Neutrophil (primary cell): Measurements from ENCODE around the gene MPO.

Experiments
- H3K27ac ChIP-seq: fragments of 200-600 bp; sonication (generic); 2 replicates; pipeline ENCODE4 v1.5.1; 2016; ENCODE audit warnings: mild to moderate bottlenecking, moderate library complexity
- H3K27me3 ChIP-seq: fragments of 200-600 bp; sonication (generic); 2 replicates; pipeline ENCODE4 v1.6.0; 2016; ENCODE audit warnings: mild to moderate bottlenecking
- H3K36me3 ChIP-seq: fragments of 200-600 bp; sonication (generic); 2 replicates; pipeline ENCODE4 v1.5.1; 2017
- H3K4me1 ChIP-seq, 2 experiments: fragments of 200-600 bp in 1 of 2; sonication (generic) in 1 of 2; 1 replicate in 1 of 2; 2 replicates in 1 of 2; pipeline versions ENCODE4 v1.5.1 to v1.6.1; 2013 to 2016; ENCODE audit warnings: low read depth in 1 of 2, low read length in 1 of 2, mild to moderate bottlenecking in 1 of 2, moderate library complexity in 1 of 2; ENCODE audit not compliant: control insufficient read depth in 1 of 2, insufficient read depth in 1 of 2
- H3K4me3 ChIP-seq, 2 experiments: fragments of 200-600 bp in 1 of 2; sonication (generic) in 1 of 2; 1 replicate in 1 of 2; 2 replicates in 1 of 2; pipeline ENCODE4 v1.5.1; 2013 to 2016; ENCODE audit warnings: low read depth in 1 of 2, low read length in 1 of 2, mild to moderate bottlenecking in 1 of 2, moderate library complexity in 1 of 2
- H3K9me3 ChIP-seq: fragments of 200-600 bp; sonication (generic); 2 replicates; pipeline ENCODE4 v1.5.1; 2016
- TF ChIP-seq, protein P1 (sequence below): fragments of 200-600 bp; sonication (generic); IDR thresholded peaks from 2 replicates; pipeline ENCODE4 v1.5.1; 2016; ENCODE audit warnings: antibody characterized with exemption

The MPO gene

DNA sequence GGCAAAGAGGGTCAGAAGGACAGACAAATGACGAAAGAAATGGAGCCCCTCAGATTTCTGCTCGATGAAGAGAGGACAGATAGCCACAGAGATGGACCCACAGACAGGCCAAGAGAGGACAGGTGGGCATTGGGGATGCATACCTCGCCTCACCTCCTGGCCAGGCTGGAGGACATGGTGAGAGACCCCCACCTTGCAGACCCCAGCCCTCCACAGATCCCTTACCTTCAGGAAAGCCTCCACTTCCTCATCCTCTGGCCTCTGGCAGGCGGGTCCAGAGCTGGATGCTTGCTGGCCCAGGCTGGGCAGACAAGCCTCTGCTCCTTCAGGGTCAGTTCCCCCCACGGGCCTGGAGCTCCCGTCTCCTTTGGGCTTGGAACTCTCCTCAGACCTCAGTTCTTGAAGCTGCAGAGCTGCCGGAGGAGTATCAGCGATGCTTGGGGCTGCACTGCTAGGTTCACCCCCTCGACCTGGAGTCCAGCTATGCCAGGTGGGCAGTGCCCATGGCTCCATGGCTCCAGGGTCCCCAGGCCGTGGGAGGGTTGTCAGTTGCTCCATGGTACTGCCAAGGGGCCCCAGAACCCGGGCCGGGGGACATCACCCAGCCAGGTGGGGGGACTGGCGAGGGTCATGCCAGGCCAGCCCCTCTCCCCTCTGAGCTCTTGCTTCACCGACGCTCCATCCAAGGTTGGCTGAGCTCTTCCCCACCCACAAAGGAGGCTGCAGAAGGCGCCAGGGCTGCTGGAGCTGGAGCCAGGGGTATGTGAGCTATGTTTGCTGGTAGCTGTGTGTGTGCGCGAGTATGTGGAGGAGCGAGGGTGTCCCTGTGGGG, 46.8 kb upstream of the MPO start:
- H3K27ac ChIP-seq, result peak overlapping the region; percentile 100
- H3K27me3 ChIP-seq, result peaks cover 31% of the 10 kb centered on the region
- TF ChIP-seq, protein P1, sequence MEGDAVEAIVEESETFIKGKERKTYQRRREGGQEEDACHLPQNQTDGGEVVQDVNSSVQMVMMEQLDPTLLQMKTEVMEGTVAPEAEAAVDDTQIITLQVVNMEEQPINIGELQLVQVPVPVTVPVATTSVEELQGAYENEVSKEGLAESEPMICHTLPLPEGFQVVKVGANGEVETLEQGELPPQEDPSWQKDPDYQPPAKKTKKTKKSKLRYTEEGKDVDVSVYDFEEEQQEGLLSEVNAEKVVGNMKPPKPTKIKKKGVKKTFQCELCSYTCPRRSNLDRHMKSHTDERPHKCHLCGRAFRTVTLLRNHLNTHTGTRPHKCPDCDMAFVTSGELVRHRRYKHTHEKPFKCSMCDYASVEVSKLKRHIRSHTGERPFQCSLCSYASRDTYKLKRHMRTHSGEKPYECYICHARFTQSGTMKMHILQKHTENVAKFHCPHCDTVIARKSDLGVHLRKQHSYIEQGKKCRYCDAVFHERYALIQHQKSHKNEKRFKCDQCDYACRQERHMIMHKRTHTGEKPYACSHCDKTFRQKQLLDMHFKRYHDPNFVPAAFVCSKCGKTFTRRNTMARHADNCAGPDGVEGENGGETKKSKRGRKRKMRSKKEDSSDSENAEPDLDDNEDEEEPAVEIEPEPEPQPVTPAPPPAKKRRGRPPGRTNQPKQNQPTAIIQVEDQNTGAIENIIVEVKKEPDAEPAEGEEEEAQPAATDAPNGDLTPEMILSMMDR, result no peak

GRCh38 chr17:58326609-58327362, 46.1 kb upstream of the MPO start:
- H3K9me3 ChIP-seq, result no peaks in the 10 kb centered on the region
- peaks cover 20% of the 10 kb centered on the region for H3K36me3 ChIP-seq
- peak overlapping the region; percentile 100 for H3K27ac ChIP-seq
- TF ChIP-seq, protein P1, result no peak
- H3K27me3 ChIP-seq, result peaks cover 32% of the 10 kb centered on the region
- peak overlapping the region in 1 of 2 experiments; percentile 19 for H3K4me3 ChIP-seq
- H3K4me1 ChIP-seq, result peaks cover 68 to 72% of the 10 kb centered on the region in 2 experiments

More for the DNA sequence above, 46.8 kb upstream of the MPO start:
- peaks cover 20% of the 10 kb centered on the region for H3K36me3 ChIP-seq
- H3K9me3 ChIP-seq, result no peaks in the 10 kb centered on the region
- peak overlapping the region; percentile 86 to 95 for H3K4me3 ChIP-seq
- peaks cover 69 to 72% of the 10 kb centered on the region in 2 experiments for H3K4me1 ChIP-seq

GRCh38 chr17:58325976-58326468, 45.3 kb upstream of the MPO start:
- Histone ChIP-seq H3K4me1 (peaks cover 68 to 72% of the 10 kb centered on the region in 2 experiments), H3K4me3 (peak overlapping the region in 1 of 2 experiments; percentile 16), H3K9me3 (no peaks in the 10 kb centered on the region), H3K36me3 (peaks cover 16% of the 10 kb centered on the region), H3K27ac (peak overlapping the region; percentile 59), H3K27me3 (peaks cover 32% of the 10 kb centered on the region)
- TF ChIP-seq, protein P1, result no peak

- Histone ChIP-seq H3K9me3 (no peaks in the 10 kb centered on the region), H3K4me1 (peaks cover 65 to 66% of the 10 kb centered on the region in 2 experiments)
Observed at GRCh38 chr17:58325289-58325726, 44.6 kb upstream of the MPO start.

More at GRCh38 chr17:58325289-58325726, 44.6 kb upstream of the MPO start:
- peak overlapping the region in 1 of 2 experiments; percentile 57 for H3K4me3 ChIP-seq
- H3K27me3 ChIP-seq, result peaks cover 32% of the 10 kb centered on the region
- no peak overlapping the region for H3K27ac ChIP-seq
- H3K36me3 ChIP-seq, result peaks cover 9% of the 10 kb centered on the region
- TF ChIP-seq, protein P1, result no peak
